Lower leg skin (tissue), 4 donors: ENCODE results near the gene ROR2. TPM values are rescaled to one million over a fixed set of nuclear protein-coding genes. Genes with fewer than 3 reads are reported as not detected.

Experiments
- DNase-seq, 2 donors: peaks; one replicate each; pipeline ENCODE4 v3.0.0-alpha.2; 2019; ENCODE audit warnings: low spot score in 2 of 2
- H3K4me3 ChIP-seq: fragments of 200-600 bp; sonication (generic); 2 replicates; pipeline ENCODE4 v1.5.1; 2017; ENCODE audit warnings: mild to moderate bottlenecking, low read depth; ENCODE audit not compliant: poor library complexity, severe bottlenecking
- CTCF ChIP-seq, 3 donors: fragments of 450-650 bp; IDR thresholded peaks; one replicate each; pipeline ENCODE4 v1.5.1; 2016; ENCODE audit warnings: antibody characterized with exemption in 3 of 3, mild to moderate bottlenecking in 3 of 3, moderate library complexity in 2 of 3
- POLR2A ChIP-seq, 2 donors: fragments of 450-650 bp; IDR thresholded peaks; one replicate each; pipeline ENCODE4 v1.6.1; 2016 to 2017; ENCODE audit warnings: antibody characterized with exemption in 2 of 2, mild to moderate bottlenecking in 1 of 2, moderate library complexity in 1 of 2
- WGBS, 2 donors: methylation state at CpG; one replicate each; pipeline ENCODE4 v1.1.5; 2018; 5-methylcytosine and 5-hydroxymethylcytosine counted together
- intact Hi-C: fragments of 100-400 bp; cut with DNase I; formaldehyde crosslinking; loops from one replicate; pipeline ENCODE4 v1.15.0; 2023; ENCODE audit warnings: low total_unique reads
- total RNA-seq, 4 donors: library from RNA; depleted of rRNA; stranded (reverse); fragments of >200 nt; gene quantifications; one replicate each; pipeline ENCODE4 v1.1.0, GENCODE V29; 2016

The ROR2 gene
- total RNA-seq: 1 to 10 TPM; 2.3 to 8.7 (median 5.8) TPM

- H3K4me3 ChIP-seq: peak within 1 kb of the TSS; percentile 26
- peak in 1 of 2 donors; percentile 90 for DNase-seq
- 1 to 2% methylated on average over 19 to 23 of the region's 81 CpGs for WGBS, 2 donors
- TF ChIP-seq POLR2A (IDR thresholded peaks at IDR 0.05) (no peak), CTCF (IDR thresholded peaks at IDR 0.05) (no peak)
- intact Hi-C loops: loop anchor here (10.0 kb wide), 1 partner anchor 175 kb away; no protein-coding TSS in a partner anchor
Observed at GRCh38 chr9:91949946-91950664, at the start of gene ROR2. TSS of gene ROR2 (minus strand) at chr9:91950228.

- no peak overlapping the region for H3K4me3 ChIP-seq
- 59 to 62% methylated on average over 8 of the region's 8 CpGs for WGBS, 2 donors
- TF ChIP-seq CTCF (IDR thresholded peaks at IDR 0.05) (no peak), POLR2A (IDR thresholded peaks at IDR 0.05) (no peak)
- no peak for DNase-seq
- intact Hi-C loops: no loop called here
Observed at GRCh38 chr9:91995000-91995655, 45.1 kb upstream of the ROR2 start.

- intact Hi-C loops: no loop called here
- TF ChIP-seq CTCF (IDR thresholded peaks at IDR 0.05) (no peak), POLR2A (IDR thresholded peaks at IDR 0.05) (no peak)
- no peak overlapping the region for H3K4me3 ChIP-seq
- 51 to 54% methylated on average over 4 of the region's 4 CpGs for WGBS, 2 donors
- DNase-seq: no peak
Observed at GRCh38 chr9:91994422-91994821, 44.4 kb upstream of the ROR2 start.

GRCh38 chr9:91992461-91993041, 42.5 kb upstream of the ROR2 start:
- TF ChIP-seq CTCF (IDR thresholded peaks at IDR 0.05) (no peak), POLR2A (IDR thresholded peaks at IDR 0.05) (no peak)
- peak in 1 of 2 donors; percentile 25 for DNase-seq
- intact Hi-C loops: no loop called here
- no peak overlapping the region for H3K4me3 ChIP-seq
- 57 to 63% methylated on average over 12 of the region's 12 CpGs for WGBS, 2 donors

- no peak for DNase-seq
- no peak overlapping the region for H3K4me3 ChIP-seq
- WGBS, 2 donors: 53 to 54% methylated on average over 20 of the region's 20 CpGs
- TF ChIP-seq CTCF (IDR thresholded peaks at IDR 0.05) (no peak), POLR2A (IDR thresholded peaks at IDR 0.05) (no peak)
- intact Hi-C loops: no loop called here
Observed at GRCh38 chr9:91991721-91992341, 41.8 kb upstream of the ROR2 start.
